GM21528 (cell line): Measurements from ENCODE around the gene HMG20B.

Experiments used
- ATAC-seq: cut with Tn5 transposase; IDR thresholded peaks from one replicate; pipeline ENCODE4 v1.9.1; 2021; ENCODE audit warnings: mild to moderate bottlenecking, moderate library complexity; ENCODE audit not compliant: unreplicated experiment, low FRiP score

The HMG20B gene

DNA sequence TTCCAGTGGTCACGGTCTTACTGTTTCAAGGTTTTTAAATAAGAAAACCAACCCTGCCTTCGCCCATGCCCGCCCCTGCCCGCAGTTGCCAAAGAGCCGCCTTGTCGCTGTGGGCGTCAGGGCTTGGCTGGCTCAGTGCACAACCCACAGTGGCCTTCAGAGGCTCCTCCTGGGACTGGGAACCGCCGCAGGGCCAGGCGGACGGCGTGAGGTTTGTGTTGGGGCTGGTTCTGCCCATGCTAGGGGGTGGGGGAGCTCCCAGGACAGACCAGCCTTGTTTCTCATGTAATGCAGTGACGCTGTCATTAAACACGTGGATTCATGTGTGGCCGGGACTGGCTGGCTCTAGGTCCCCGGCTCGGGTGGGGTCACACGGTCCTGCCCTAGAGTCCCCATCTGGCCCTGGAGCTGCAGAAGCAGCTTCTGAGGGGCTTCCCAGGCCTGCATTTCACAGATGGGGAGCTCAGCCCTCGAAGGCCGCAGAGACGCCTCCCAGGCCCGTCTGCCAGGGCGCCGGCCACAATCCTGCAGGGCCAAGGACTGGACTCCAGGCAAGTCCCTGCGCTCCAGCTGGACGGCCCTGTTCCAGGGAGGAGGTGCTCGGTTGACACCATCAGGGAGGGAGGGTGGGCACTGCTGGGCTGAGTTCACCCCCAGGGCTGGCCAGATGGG lies 36.2 kb upstream of the HMG20B start:
- no peak for ATAC-seq

DNA sequence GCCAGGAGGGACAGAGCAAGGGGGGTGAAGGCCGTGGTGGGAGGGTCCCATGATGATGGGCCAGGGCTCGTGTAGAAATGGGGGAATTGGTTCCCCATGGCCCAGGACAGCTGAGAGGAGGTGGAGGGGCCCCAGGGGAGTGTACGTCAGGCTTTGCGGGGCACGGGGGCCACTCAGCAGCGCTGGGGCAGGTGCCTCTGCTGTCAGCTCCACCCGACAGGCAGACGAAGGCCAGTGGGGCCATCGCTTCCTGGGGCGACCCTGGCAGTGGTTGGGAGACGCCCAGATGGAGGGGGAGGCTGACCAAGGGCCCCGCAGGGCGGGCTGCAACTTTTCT lies 35.7 kb upstream of the HMG20B start:
- no peak for ATAC-seq

DNA sequence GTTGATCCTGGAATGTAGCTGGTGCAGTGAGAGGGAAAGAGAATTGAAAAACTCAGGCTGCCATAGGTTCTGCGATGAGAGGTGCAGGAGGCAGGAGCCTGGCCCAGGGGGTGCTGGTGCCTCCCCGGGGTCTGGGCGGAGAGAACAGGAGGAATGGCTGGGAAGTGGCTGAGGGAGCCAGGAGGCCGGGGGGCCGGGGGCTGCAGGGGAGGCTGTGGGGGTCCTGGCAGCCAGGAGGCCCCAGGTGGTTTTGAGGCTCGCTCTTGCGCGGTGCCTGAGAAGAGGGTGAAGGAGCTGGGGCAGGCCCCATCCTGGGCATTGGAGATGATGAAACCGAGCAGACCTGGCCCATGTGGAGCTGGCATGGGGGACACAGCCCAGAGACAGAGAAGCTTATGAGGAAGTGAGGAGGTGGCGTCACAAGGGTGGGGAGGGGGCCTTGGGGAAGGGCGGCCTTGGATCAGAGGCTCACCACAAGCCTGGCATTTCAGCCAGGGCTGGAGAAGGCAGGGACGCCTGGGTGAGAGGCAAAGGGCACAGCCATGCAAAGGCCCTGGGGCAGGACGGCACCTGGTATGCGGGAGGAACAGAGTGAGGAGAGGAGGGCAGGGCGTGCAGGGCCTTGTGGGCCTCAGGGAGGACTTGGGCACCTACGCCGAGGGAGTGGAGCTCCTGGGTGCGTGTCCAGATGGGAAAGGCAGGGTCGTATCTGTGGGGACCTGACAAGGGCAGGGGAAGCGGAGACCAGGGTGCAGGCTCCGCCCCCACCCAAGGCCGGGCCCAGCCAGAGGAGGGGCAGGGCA lies 35.1 kb upstream of the HMG20B start:
- ATAC-seq: no peak

DNA sequence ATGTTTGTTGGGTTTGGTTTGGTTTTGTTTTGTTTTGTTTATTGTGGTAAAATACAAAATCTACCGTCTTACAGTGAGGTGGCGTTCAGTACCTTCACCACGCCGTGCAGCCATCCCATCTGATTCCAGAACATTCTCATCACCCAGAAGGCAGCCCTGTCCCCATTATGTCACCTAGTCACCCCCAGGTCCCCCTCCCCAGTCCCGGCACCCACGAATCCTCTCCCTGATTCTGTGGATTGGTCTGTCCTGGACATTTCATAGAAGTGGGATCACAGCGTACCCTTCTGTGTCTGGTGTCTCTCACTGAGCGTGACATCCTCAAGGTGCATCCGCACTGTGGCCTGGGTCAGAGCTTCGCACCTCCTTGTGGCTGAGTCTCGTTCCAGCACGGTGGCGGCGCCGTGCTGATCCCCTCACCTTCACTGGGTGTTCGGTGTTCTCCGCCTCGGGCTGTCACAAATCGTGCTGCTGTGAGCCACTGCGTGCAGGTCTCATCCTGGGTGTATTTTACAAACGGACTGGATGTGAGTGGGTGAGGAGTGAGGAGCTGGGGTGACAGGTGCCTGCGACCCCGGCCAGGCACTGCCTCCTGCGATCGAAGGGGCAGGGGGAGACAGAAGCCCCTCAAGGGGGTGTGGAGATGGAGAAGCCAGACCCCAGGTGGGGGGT lies 34.4 kb upstream of the HMG20B start:
- ATAC-seq: no peak

DNA sequence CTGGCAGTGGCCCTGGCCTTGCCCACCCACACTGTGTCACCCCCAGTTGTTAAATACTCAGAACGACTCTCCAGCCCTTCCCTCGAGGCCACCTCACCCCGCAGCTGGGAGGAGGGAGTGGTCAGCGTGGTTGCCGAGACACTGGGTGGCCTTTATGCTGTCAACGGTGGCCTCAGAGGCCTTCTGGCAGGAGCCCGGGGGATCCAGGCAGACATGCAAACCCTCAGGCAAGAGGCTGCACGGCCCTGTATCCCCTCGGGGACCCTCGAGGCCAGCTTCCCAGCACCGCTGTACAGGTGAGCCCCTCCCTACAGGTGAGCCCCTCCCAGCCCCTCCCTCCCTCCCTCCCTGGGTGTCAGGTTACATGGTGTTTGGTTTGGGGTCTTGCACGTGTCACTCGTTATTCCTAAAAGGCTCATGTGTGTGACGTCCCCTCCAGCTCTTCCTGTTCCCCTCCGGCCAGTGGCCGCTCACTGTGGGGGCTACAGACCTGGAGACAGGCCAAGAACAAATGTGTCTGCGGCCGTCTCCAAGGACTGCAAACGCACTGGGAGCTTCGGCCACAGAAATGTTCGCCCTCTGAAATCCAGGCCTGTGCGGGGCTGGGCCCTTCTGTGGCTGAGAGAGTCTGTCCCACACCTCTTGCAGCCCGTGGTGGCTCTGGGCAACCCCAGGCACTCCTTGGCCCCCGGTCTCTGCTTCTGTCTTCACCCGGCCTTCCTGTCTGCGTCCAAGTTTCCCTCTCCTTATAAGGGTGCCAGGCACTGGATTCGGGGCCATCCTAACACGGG lies 33.6 kb upstream of the HMG20B start, which contains the start of gene TEKTIP1:
TSS of gene TEKTIP1 (plus strand) at position 210 of the 791 bp plus-strand sequence. CDS start at position 214, 4 bp downstream.
- no peak for ATAC-seq

DNA sequence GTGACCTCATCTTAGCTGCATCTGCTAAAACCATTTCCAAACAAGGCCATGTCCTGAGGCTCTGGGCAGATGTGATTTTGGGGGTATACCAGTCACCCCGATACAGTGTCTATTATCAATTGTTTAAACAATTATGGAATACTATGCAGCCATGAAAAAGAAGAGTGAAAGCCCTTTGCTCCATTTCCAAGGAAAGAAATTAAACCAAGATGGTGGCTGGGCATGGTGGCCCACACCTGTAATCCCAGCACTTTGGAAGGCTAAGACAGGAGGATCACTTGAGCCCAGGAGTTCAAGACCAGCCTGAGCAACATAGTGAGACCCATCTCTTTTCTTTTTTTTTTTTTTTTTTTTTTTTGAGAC lies 33.0 kb upstream of the HMG20B start:
- no peak for ATAC-seq

DNA sequence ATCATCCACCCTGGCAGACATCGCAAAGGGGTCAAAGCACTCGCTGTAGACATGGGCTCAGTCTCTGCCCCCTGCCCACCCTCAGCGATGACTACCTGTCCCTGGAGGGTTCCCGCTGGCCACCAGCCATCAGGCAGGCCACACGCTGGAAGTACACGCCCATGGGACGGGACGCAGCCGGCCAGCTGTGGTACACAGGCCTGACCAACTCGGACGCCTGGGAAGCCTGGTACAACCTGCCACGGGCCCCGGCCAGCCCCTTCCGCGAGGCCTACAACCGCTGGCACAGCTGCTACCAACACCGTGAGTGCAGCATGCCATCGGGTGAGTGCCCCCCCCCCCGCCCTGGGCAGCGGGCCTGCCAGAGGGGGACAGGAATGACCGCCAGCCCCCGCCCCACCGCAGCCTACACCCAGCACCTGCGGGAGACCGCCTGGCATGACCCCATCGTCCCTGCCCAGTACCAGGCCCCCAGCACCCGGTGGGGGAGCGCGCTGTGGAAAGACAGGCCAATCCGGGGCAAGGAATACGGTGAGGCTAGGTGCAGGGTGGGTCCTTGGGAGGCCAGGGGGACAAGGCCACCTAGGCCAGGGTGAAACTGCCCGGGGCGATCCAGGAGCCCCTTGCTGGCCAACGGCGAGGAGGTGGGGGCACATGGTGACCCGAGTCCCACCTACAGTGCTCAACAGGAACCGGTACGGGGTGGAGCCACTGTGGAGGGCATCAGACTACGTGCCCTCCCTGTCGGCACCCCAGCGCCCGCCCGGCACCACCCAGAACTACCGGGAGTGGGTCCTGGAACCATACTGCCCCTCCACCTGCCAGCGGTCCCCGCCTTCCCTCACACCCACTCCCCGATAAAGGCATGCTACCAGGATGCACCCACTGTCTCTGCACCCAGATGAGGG lies 29.3 kb upstream of the HMG20B start:
- ATAC-seq: no peak

DNA sequence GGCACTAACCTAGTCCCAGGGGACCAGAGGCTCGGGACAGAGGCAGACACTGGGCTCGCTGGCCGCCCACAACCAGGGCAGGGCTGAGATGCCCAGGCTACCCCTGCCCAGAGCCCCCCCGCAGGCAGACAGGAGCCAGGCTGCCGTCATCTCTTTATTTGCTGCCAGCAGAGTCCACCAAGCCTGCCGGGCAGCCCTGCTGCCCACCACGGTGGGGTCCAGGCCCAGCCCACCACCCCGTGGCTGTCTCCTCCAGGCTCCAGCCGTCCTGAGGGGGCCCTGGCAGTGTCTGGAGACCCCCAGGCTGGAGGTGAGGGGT lies 28.7 kb upstream of the HMG20B start:
- ATAC-seq: no peak

DNA sequence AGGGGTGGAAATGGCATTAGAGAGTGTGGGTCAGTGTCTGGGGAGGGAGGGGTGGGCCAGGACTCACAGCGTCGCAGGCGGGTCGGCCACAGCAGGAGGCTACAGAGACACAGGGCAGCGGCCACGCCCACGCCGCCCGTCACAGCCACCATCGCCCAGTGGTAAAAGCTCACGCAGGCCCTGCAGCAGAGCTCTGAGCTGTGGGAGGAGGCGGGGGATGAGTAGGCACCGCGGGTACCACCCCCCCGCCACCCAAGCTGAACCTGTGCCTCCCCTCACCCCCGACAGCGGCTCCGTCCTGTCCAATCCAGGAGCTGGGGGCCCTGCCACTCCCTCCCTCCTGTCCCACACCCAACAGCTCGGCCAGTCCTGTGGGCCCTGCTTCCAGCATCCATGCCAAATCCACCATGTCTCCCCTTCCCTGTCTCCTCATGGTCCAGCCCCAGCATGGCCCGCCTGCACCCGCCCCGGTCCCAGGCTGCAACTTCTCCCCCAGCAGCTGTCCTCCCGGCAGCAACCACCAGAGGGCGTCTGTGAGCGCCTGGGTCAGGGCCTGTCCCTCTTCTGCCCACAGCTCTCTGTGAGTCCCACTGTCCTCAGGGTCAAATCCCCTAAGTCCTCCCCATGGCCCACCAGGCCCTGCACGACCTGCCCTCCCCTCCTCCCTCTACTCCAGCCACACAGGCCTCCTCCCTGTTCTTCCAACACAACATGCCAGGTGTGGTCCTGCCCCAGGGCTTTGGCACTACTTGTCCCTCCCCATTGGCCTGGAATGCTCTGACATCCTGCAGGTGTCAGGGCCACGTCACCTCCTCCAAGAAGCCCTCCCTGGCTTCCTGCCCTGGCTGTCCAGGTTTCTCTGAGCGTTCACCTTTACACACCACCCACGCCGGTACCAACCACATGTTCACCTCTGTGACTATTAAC lies 27.7 kb upstream of the HMG20B start:
- ATAC-seq: no peak

DNA sequence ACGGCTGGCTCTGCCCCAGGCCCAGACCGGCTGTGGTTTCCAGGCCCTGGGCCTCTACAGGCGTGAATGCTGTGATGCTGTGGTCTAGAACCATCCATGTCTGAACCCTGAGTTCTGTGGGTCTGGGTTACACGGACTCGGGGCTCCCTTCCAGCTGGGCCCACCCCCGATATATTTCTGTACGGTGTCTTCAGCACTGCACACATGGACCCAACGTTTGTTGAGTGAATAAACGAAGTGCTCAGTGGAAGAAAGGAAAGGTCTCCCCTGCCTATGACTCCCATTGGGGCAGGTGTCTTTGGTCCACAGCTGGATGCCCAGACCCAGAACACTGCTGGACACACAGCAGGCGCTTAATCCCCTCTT lies 27.1 kb upstream of the HMG20B start:
- no peak for ATAC-seq

DNA sequence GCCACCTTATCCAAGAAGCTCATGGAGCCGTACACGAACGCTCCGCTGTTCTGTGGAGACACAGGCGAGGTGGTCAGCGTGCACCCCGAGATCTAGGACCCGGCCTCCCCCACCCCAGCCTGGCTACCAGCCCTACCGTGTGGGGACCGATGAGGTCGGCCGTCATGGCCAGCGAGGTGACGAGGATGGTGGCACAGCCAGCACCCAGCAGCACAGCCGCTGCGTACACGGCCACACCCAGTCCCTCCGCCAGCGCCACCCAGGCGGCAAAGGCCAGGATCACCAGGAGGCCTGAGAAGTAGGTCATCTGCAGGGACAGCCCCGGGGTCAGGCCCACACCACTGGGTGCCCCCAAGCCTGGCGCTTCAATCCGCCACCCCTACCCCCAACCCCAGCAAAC lies 26.6 kb upstream of the HMG20B start:
- no peak for ATAC-seq

DNA sequence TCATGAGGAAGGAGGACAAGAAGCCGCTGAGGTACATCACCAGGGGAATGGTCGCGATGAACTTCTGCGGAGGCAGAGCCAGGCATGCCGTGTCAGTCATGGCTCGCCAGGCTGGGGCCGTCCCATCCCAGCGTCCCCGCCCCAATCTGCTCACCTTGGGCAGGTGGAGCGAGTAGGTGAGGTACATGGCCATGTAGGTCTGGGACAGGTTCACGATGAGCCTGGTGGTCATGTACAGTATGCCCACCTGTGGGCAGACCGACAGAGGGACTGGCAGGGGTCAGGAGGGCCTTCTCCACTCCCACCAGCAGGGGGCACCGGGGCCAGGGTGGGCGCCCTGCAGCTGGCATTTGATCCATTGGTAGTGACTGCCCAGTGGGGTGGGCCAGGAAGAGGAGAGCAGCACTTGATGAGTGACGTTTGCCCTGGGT lies 25.4 kb upstream of the HMG20B start:
- ATAC-seq: no peak

DNA sequence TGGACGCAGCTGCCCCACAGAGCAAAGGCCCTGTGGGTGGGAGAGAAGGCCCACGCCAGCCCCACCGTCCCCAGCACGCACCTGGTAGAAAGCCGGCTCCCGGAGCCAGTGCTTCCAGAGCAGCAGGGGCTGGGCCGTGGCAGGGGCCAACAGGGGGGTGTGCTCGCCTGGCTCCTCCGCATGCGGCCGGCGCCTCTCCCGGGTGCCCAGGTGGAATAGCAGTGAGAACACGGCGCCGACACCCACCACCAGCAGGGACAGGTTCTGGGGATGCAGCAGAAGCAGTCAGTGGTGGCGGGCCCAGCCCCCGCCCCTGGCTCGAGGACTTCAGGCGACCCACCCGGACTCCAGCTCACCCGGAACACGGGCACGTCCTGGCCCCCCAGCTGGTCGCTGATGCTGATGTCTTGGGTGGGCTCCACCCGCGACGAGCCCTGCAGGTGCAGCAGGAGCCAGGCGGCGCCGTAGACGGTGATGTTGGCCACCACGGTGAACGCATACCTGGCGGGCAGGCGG lies 24.9 kb upstream of the HMG20B start:
- no peak for ATAC-seq

DNA sequence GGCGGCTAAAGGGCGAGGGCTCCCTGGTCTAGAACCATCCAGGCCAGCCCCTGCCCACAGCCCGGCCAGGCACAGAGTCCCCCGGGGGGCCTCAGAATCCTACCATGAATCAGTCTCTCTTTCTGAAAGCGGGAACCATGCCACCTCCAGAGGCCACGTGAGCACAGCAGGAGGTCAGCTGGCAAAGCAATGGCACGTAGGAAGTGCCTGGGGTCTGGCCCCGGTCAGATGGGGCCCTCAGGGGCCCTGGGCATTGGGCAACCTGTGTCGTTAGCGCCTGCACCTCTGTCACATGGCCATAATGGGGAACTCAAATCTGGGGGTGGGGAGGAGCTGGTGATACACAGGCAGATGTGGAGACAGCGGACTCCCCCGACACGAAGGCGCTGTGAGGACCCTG lies 24.1 kb upstream of the HMG20B start:
- no peak for ATAC-seq

DNA sequence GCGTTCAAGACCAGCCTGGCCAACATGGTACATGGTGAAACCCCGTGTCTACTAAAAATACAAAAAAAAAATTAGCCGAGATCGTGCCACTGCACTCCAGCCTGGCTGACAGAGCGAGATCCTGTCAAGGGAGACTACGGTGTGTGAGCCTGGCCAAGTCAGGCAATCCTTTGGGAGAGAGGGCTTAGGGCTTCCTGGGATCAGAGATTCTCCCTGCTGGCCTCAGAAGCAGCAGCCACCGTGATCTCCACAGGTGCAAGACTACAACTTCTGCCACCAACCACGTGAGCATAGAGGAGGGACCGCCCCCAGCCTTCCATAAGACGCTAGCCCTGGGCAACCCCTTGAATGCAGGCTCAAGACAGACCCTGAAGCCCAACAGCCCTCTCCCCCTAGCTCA lies 22.9 kb upstream of the HMG20B start:
- no peak for ATAC-seq

DNA sequence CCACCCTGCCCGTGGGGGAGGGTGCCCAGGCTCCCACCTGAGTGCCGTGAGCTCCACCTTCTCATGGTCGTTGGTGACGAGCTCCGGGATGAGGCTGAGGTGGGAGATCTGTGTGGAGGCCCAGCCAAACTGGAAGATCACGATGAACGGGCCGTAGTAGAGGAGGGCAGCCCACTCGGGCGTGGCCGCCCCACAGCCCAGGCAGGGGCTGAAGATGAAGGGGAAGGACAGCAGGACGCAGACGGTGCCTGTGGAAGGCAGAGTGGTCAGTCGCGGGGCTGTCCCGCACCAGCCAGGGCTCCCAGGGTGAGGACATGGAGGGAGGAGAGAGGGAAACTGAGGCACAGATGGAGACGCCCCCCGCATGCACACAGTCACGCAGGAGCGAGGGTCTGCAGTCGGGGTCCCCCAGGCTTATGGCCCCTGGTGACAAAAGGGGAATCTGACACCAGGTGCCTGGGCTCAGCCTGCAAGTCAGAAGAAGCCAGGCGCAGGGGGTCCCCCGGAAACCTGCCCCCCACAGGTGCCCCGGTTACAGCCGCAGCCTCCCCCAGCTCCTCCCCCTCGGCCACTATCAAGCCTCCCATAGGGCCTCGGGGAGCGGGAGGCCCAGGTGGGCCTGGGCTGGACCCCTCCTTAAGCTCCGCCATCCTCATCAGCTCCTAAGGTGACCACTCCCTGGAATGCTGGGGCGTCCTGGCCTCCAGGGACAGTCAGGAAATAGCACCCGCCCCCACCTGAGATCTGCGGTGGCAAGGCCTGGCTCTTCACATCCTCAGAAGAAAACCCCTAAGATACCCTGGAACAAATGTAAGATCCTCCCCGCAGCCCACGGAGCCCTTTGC lies 21.6 kb upstream of the HMG20B start:
- no peak for ATAC-seq

DNA sequence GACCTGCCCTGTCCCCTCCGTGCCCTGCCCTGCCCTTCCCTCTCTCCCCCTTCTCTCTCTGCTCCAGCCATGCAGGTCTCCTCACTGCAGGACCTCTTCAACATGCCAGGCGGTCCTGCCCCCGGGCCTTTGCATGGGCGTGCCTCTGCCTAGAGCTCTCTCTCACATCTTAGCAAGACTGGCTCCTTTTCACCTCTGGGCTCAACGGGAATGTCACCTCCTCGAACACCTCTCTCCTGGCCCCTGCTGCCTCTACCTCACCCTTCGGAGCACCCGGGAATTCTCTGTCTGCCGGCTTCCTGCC lies 21.0 kb upstream of the HMG20B start:
- ATAC-seq: no peak
